Astrocyte (in vitro differentiated cells and primary cell): ENCODE data around the gene GARIN3.
"Not testable (repeated sequence)": the region's sequence is repeated elsewhere in the genome, so short reads cannot be mapped to it uniquely, and the experiment has no call there.

Experiments used
- CTCF ChIP-seq: IDR thresholded peaks from 2 replicates; pipeline ENCODE4 v1.5.1; 2011; ENCODE audit warnings: low read depth, mild to moderate bottlenecking, inconsistent platforms, low read length, moderate library complexity; ENCODE audit not compliant: insufficient read depth
- EZH2 ChIP-seq: IDR thresholded peaks from 2 replicates; pipeline ENCODE4 v1.6.1; 2012; ENCODE audit warnings: mild to moderate bottlenecking, low read length, inconsistent platforms; ENCODE audit not compliant: insufficient read depth

- TF ChIP-seq CTCF, EZH2: not testable (repeated sequence)
These were observed 19.1 kb upstream of the GARIN3 start for GRCh38 chr5:157185122-157185521.
